ENCODE measurements around the gene TCF20. TPM values are rescaled to one million over a fixed set of nuclear protein-coding genes. Genes with fewer than 3 reads are reported as not detected.

TCF20 gene
- total RNA-seq, 6 donors from 2014 or later = 27.5 to 49.9 (median 45.1) TPM

DNA sequence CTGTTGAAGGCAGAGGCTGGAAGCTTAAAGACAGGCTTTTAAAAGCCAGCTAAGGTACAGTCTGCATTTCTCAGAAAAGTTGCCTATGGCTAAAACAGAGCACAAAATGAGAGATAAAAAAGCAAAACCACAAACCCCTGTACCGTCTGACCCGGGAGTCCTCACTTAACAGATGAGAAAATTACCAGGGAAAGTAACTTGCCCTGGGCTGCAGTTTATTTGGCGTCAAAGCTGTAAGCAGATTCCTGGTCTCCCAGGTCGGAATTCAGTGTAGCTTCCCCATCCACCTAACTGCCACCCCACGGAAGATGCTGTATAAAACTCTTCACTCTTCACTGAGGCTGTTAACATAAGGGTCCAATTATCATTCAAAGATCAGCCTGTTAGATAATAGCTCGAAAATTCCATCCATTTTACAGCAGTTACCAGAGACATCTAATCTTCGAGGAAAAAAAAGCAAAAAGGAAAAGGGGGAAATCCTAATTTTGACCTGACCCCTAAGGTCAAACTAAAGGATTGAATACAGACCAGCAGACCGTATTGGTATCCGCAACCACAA lies 1.5 kb downstream of the TCF20 start:
- peaks cover 12 to 19% (median 15%) of the 10 kb centered on the region in 4 donors for H3K4me1 ChIP-seq
- peak overlapping the region in 3 of 4 donors; percentile 91 to 94 (median 92) for H3K27ac ChIP-seq
- no peaks in the 10 kb centered on the region for H3K27me3 ChIP-seq
- 13 to 15% methylated on average over 9 of the region's 9 CpGs for WGBS, 2 donors
- ATAC-seq (ENCODE audit: low FRiP score in 2 of 2) (no peak), DNase-seq (no peak)
- peak overlapping the region; percentile 82 to 98 (median 94) for H3K4me3 ChIP-seq
- TF ChIP-seq, protein P1, sequence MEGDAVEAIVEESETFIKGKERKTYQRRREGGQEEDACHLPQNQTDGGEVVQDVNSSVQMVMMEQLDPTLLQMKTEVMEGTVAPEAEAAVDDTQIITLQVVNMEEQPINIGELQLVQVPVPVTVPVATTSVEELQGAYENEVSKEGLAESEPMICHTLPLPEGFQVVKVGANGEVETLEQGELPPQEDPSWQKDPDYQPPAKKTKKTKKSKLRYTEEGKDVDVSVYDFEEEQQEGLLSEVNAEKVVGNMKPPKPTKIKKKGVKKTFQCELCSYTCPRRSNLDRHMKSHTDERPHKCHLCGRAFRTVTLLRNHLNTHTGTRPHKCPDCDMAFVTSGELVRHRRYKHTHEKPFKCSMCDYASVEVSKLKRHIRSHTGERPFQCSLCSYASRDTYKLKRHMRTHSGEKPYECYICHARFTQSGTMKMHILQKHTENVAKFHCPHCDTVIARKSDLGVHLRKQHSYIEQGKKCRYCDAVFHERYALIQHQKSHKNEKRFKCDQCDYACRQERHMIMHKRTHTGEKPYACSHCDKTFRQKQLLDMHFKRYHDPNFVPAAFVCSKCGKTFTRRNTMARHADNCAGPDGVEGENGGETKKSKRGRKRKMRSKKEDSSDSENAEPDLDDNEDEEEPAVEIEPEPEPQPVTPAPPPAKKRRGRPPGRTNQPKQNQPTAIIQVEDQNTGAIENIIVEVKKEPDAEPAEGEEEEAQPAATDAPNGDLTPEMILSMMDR (IDR thresholded peaks at IDR 0.05) = no peak
- TF ChIP-seq POLR2AphosphoS5 (IDR thresholded peaks at IDR 0.05) (no peak), POLR2A (IDR thresholded peaks at IDR 0.05) (no peak), EP300 (IDR thresholded peaks at IDR 0.05) (no peak)
- H3K9me3 ChIP-seq = no peaks in the 10 kb centered on the region
- H3K36me3 ChIP-seq = no peaks in the 10 kb centered on the region

GRCh38 chr22:42265321-42265720 lies 5.1 kb downstream of the TCF20 start:
- ATAC-seq (ENCODE audit: low FRiP score in 2 of 2) = no peak
- TF ChIP-seq, protein P1 (IDR thresholded peaks at IDR 0.05) = no peak
- TF ChIP-seq POLR2A (IDR thresholded peaks at IDR 0.05) (no peak), EP300 (IDR thresholded peaks at IDR 0.05) (no peak), POLR2AphosphoS5 (IDR thresholded peaks at IDR 0.05) (no peak)
- Histone ChIP-seq H3K9me3 (no peaks in the 10 kb centered on the region), H3K36me3 (no peaks in the 10 kb centered on the region), H3K27me3 (no peaks in the 10 kb centered on the region), H3K4me1 (peaks cover 10 to 34% (median 20%) of the 10 kb centered on the region in 4 donors), H3K27ac (no peak overlapping the region), H3K4me3 (no peak overlapping the region)
- no peak for DNase-seq
- WGBS, 2 donors = 87 to 89% methylated on average over 2 of the region's 2 CpGs

DNA sequence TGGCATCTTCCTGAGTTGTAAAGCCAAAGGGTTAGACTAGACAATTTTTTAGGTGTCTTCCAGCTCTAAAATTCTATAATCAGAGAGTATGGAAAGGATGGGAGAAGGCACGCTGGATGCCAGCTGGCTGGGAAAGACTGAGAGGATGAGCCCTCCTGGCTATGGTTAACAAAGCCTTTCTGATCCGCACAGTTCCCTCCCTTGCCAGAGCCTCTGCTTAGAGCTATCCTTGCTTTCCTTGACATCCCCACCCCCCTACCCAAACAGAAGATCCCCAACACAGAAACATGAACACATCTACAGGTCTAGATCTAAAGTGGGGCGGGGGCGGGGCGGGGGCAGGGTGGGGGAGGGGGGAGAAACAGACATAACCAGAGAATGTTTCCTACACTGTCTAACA lies 6.5 kb downstream of the TCF20 start:
- Histone ChIP-seq H3K4me1 (peaks cover 8 to 42% (median 20%) of the 10 kb centered on the region in 4 donors), H3K9me3 (no peaks in the 10 kb centered on the region), H3K27me3 (no peaks in the 10 kb centered on the region), H3K27ac (no peak overlapping the region), H3K36me3 (no peaks in the 10 kb centered on the region), H3K4me3 (no peak overlapping the region)
- no peak for DNase-seq
- TF ChIP-seq, protein P1 (IDR thresholded peaks at IDR 0.05) = no peak
- TF ChIP-seq EP300 (IDR thresholded peaks at IDR 0.05) (no peak), POLR2A (IDR thresholded peaks at IDR 0.05) (no peak), POLR2AphosphoS5 (IDR thresholded peaks at IDR 0.05) (no peak)
- ATAC-seq (ENCODE audit: low FRiP score in 2 of 2) = no peak
- WGBS, 2 donors = 90 to 94% methylated on average over 5 of the region's 5 CpGs

DNA sequence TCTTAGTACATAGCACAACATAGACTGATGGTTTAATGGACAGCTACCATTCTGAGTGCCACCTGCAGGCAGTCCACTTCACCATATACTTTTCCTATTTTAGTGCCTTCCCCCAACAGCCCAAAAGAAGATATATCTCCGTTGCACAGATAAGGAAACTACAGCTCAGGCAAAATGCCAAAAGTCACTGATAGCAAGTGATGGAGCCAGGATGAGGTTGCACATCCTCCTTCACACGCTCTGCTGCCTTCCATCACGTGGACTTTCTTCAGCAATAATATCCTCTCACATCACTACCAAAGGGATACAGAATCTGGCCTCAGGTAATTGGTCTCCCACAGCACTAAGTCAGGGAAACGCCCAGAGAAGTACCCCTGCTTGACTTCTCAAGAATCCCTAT lies 7.5 kb downstream of the TCF20 start:
- H3K4me3 ChIP-seq = no peak overlapping the region
- H3K36me3 ChIP-seq = no peaks in the 10 kb centered on the region
- ATAC-seq (ENCODE audit: low FRiP score in 2 of 2) (no peak), DNase-seq (no peak)
- peaks cover 3 to 41% (median 11%) of the 10 kb centered on the region in 4 donors for H3K4me1 ChIP-seq
- H3K27me3 ChIP-seq = no peaks in the 10 kb centered on the region
- 44 to 57% methylated on average over 4 of the region's 4 CpGs for WGBS, 2 donors
- H3K9me3 ChIP-seq = no peaks in the 10 kb centered on the region
- H3K27ac ChIP-seq = no peak overlapping the region
- TF ChIP-seq POLR2AphosphoS5 (IDR thresholded peaks at IDR 0.05) = no peak
- TF ChIP-seq EP300 (IDR thresholded peaks at IDR 0.05) = no peak
- no peak for TF ChIP-seq POLR2A (IDR thresholded peaks at IDR 0.05)
- TF ChIP-seq, protein P1 (IDR thresholded peaks at IDR 0.05) = no peak

DNA sequence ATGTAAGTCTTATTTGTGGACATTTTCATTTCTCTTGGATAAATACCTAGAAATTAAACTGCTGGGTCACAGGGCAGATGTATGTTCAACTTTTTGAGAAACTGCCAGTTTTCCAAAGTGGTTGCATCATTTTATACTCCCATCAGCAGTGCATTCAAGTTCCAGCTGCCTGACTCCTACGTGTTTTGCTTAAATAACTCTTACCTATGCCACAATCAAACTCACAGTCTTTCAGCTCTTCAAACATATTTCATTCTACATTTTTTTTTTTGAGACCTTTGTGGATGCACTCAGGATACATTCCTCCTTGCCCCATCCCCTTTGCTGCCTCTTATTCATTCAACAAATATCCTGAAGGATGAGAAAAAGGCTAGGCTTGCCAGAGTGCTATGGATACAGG lies 9.2 kb downstream of the TCF20 start:
- Histone ChIP-seq H3K4me1 (peaks cover 3 to 42% (median 13%) of the 10 kb centered on the region in 4 donors), H3K27me3 (no peaks in the 10 kb centered on the region), H3K27ac (no peak overlapping the region), H3K4me3 (no peak overlapping the region), H3K36me3 (no peaks in the 10 kb centered on the region), H3K9me3 (no peaks in the 10 kb centered on the region)
- 63 to 69% methylated on average over 1 of the region's 1 CpG for WGBS, 2 donors
- DNase-seq (no peak), ATAC-seq (ENCODE audit: low FRiP score in 2 of 2) (no peak)
- TF ChIP-seq POLR2AphosphoS5 (IDR thresholded peaks at IDR 0.05) (no peak), POLR2A (IDR thresholded peaks at IDR 0.05) (no peak), EP300 (IDR thresholded peaks at IDR 0.05) (no peak)
- TF ChIP-seq, protein P1 (IDR thresholded peaks at IDR 0.05) = no peak

All from upper lobe of left lung (tissue), 6 donors.